ENCODE measurements around the gene UIMC1. TPM values are rescaled to one million over a fixed set of nuclear protein-coding genes. Genes with fewer than 3 reads are reported as not detected.
"Not testable (repeated sequence)": the region's sequence is repeated elsewhere in the genome, so short reads cannot be mapped to it uniquely, and the experiment has no call there.

UIMC1 gene
- total and polyA plus RNA-seq, 2 donors from 2014 or later, result 16.2 to 37.9 TPM

- H3K4me3 ChIP-seq (ENCODE audit: low read length in 3 of 3), result peak overlapping the region; percentile 58 to 92 (median 67)
- H3K9ac ChIP-seq (ENCODE audit: low read length in 3 of 3), result peak overlapping the region; percentile 17 to 77 (median 50)
- intact Hi-C loops (cut with DNase I), result no loop called here
- peak overlapping the region; percentile 91 to 96 for H3K27ac ChIP-seq (ENCODE audit: low read depth in 2 of 2, low read length in 2 of 2)
- H3K4me1 ChIP-seq (ENCODE audit: control insufficient read depth in 2 of 3, insufficient read depth in 2 of 3, low read depth in 1 of 3, low read length in 3 of 3), result peaks cover 0 to 13% (median 4%) of the 10 kb centered on the region in 3 donors
- DNase-seq, result peak; percentile 69 to 89 (median 79)
- no peaks in the 10 kb centered on the region for H3K27me3 ChIP-seq (ENCODE audit: control insufficient read depth, insufficient read depth, low read length)
- no peak for FAIRE-seq
- peak; percentile 6 for TF ChIP-seq CTCF (IDR thresholded peaks at IDR 0.05; ENCODE audit: borderline replicate concordance, extremely low read depth, insufficient read depth)
- no peaks in the 10 kb centered on the region for H3K9me3 ChIP-seq (ENCODE audit: control insufficient read depth in 2 of 3, insufficient read depth in 1 of 3, low read length in 3 of 3)
- H3K36me3 ChIP-seq (ENCODE audit: control insufficient read depth in 2 of 3, insufficient read depth in 3 of 3, low read length in 3 of 3), result no peaks in the 10 kb centered on the region
These were observed 837 bp downstream of the UIMC1 start for GRCh38 chr5:177005619-177006264.

DNA sequence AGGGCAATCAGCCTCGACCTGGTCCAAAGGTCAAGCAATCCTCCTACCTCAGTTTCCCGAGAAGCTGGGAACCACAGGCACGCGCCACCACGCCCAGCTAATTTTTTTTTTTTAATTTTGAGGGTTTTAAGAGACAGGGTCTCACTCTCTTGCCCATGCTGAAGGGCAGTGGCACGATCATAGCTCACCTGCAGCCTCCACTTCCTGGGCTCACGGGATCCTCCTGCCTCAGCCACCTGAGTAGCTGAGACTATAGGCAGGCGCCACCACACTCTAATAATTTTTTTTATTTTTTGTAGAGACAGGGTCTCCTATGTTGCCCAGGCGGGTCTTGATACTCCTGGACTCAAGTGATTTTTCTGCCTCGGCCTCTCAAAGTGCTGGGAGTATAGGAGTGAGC, 1.6 kb downstream of the UIMC1 start:
- Histone ChIP-seq H3K9ac (ENCODE audit: low read length in 3 of 3) (no peak overlapping the region), H3K4me1 (ENCODE audit: control insufficient read depth in 2 of 3, insufficient read depth in 2 of 3, low read depth in 1 of 3, low read length in 3 of 3) (peaks cover 0 to 13% (median 4%) of the 10 kb centered on the region in 3 donors), H3K9me3 (ENCODE audit: control insufficient read depth in 2 of 3, insufficient read depth in 1 of 3, low read length in 3 of 3) (no peaks in the 10 kb centered on the region), H3K4me3 (ENCODE audit: low read length in 3 of 3) (peak overlapping the region in 1 of 3 donors; percentile 92), H3K36me3 (ENCODE audit: control insufficient read depth in 2 of 3, insufficient read depth in 3 of 3, low read length in 3 of 3) (no peaks in the 10 kb centered on the region), H3K27me3 (ENCODE audit: control insufficient read depth, insufficient read depth, low read length) (no peaks in the 10 kb centered on the region), H3K27ac (ENCODE audit: low read depth in 2 of 2, low read length in 2 of 2) (no peak overlapping the region)
- FAIRE-seq (no peak), DNase-seq (peak in 1 of 5 donors; percentile 48)
- TF ChIP-seq CTCF (IDR thresholded peaks at IDR 0.05; ENCODE audit: borderline replicate concordance, extremely low read depth, insufficient read depth), result no peak
- intact Hi-C loops (cut with DNase I), result no loop called here

DNA sequence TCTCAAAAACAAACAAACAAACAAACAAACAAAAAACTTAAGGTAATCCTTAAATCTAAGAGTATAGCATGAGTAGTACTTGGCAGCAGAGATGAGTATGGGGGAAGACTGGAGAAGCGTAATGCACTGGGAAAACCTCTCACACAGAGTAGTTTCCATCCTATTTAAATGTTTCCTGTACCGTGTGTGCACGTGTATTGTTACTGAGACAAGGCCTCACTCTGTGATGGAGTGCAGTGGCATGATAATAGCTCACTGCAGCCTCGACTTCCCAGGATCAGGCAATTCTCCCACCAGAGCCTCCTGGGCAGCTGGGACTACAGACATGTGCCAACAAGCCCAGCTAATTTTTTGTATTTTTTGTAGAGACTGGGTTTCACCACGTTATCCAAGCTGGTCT, 2.9 kb downstream of the UIMC1 start:
- intact Hi-C loops (cut with DNase I), result no loop called here
- Histone ChIP-seq H3K4me3 (ENCODE audit: low read length in 3 of 3) (no peak overlapping the region), H3K36me3 (ENCODE audit: control insufficient read depth in 2 of 3, insufficient read depth in 3 of 3, low read length in 3 of 3) (no peaks in the 10 kb centered on the region), H3K27me3 (ENCODE audit: control insufficient read depth, insufficient read depth, low read length) (no peaks in the 10 kb centered on the region), H3K9me3 (ENCODE audit: control insufficient read depth in 2 of 3, insufficient read depth in 1 of 3, low read length in 3 of 3) (no peaks in the 10 kb centered on the region), H3K27ac (ENCODE audit: low read depth in 2 of 2, low read length in 2 of 2) (no peak overlapping the region), H3K4me1 (ENCODE audit: control insufficient read depth in 2 of 3, insufficient read depth in 2 of 3, low read depth in 1 of 3, low read length in 3 of 3) (peaks cover 0 to 13% (median 4%) of the 10 kb centered on the region in 3 donors), H3K9ac (ENCODE audit: low read length in 3 of 3) (no peak overlapping the region)
- TF ChIP-seq CTCF (IDR thresholded peaks at IDR 0.05; ENCODE audit: borderline replicate concordance, extremely low read depth, insufficient read depth), result no peak
- FAIRE-seq (no peak), DNase-seq (no peak)

- DNase-seq; H3K4me3 ChIP-seq (ENCODE audit: low read length in 3 of 3); H3K9me3 ChIP-seq (ENCODE audit: control insufficient read depth in 2 of 3, insufficient read depth in 1 of 3, low read length in 3 of 3); intact Hi-C loops (cut with DNase I); H3K27ac ChIP-seq (ENCODE audit: low read depth in 2 of 2, low read length in 2 of 2); FAIRE-seq; H3K36me3 ChIP-seq (ENCODE audit: control insufficient read depth in 2 of 3, insufficient read depth in 3 of 3, low read length in 3 of 3); H3K9ac ChIP-seq (ENCODE audit: low read length in 3 of 3); H3K27me3 ChIP-seq (ENCODE audit: control insufficient read depth, insufficient read depth, low read length); H3K4me1 ChIP-seq (ENCODE audit: control insufficient read depth in 2 of 3, insufficient read depth in 2 of 3, low read depth in 1 of 3, low read length in 3 of 3): not testable (repeated sequence)
These were observed 7.1 kb downstream of the UIMC1 start for GRCh38 chr5:176999526-176999925.
